Transverse colon (tissue), 4 donors: ENCODE results near the gene DUOXA1. TPM values are rescaled to one million over a fixed set of nuclear protein-coding genes. Genes with fewer than 3 reads are reported as not detected.

ENCODE experiments used
- DNase-seq: peaks from one replicate; pipeline ENCODE4 v3.0.0-alpha.2; 2019
- H3K27ac ChIP-seq, 4 donors: fragments of 200-600 bp; sonication (generic); 2 replicates each; pipeline ENCODE4 v1.5.1; 2016 to 2018; ENCODE audit warnings: inconsistent platforms in 4 of 4
- H3K27me3 ChIP-seq: fragments of 200-600 bp; sonication (generic); 2 replicates; pipeline ENCODE4 v1.5.1; 2017; ENCODE audit warnings: inconsistent platforms
- H3K36me3 ChIP-seq, 4 donors: fragments of 200-600 bp; sonication (generic); 2 replicates each; pipeline ENCODE4 v1.5.1; 2017 to 2019; ENCODE audit warnings: inconsistent platforms in 4 of 4
- H3K4me1 ChIP-seq, 4 donors: fragments of 200-600 bp; sonication (generic); 2 replicates each; pipeline ENCODE4 v1.5.1; 2017 to 2020; ENCODE audit warnings: inconsistent platforms in 4 of 4
- H3K4me3 ChIP-seq, 4 donors: fragments of 200-600 bp; sonication (generic); 1 replicate in 1 of 4; 2 replicates in 3 of 4; pipeline versions ENCODE4 v1.5.1 to v1.6.1; 2017 to 2019; ENCODE audit warnings: inconsistent platforms in 4 of 4
- H3K9me3 ChIP-seq, 2 donors: fragments of 200-600 bp; sonication (generic); 2 replicates each; pipeline ENCODE4 v1.5.1; 2017 to 2019; ENCODE audit warnings: inconsistent platforms in 2 of 2
- CTCF ChIP-seq, 5 experiments: fragments of 200-600 bp in 3 of 5; fragments of 450-650 bp in 2 of 5; sonication (generic) in 3 of 5; IDR thresholded peaks; 1 replicate in 2 of 5; 2 replicates in 3 of 5; pipeline ENCODE4 v1.5.1; 2016 to 2017; ENCODE audit warnings: antibody characterized with exemption in 5 of 5, inconsistent platforms in 3 of 5, mild to moderate bottlenecking in 2 of 5, moderate library complexity in 1 of 5
- EP300 ChIP-seq: sonication (generic); formaldehyde crosslinking; IDR thresholded peaks from one replicate; pipeline ENCODE4 v1.6.1; 2017; ENCODE audit warnings: antibody characterized with exemption, low read depth
- POLR2A ChIP-seq: fragments of 450-650 bp; IDR thresholded peaks from one replicate; pipeline ENCODE4 v1.6.1; 2016; ENCODE audit warnings: antibody characterized with exemption, mild to moderate bottlenecking, moderate library complexity
- POLR2AphosphoS5 ChIP-seq, 3 donors: sonication (generic); formaldehyde crosslinking; IDR thresholded peaks; one replicate each; pipeline ENCODE4 v1.6.1; 2016; ENCODE audit warnings: antibody characterized with exemption in 3 of 3
- WGBS, 2 donors: methylation state at CpG; one replicate each; pipeline ENCODE4 v1.1.5; 2018; ENCODE audit warnings: low coverage in 1 of 2; 5-methylcytosine and 5-hydroxymethylcytosine counted together
- in situ Hi-C, 4 donors: fragments of 200-750 bp; cut with MboI; loops; one replicate each; pipeline versions ENCODE4 v1.15.0 to v1.15.1; 2017; ENCODE audit warnings: low sequenced_read_pairs in 3 of 4, low pct_ligation_motif_present in 1 of 4, low pct_unique_long_range_greater_than_20kb in 1 of 4
- intact Hi-C: fragments of 100-400 bp; cut with DNase I; formaldehyde crosslinking; loops from one replicate; pipeline ENCODE4 v1.15.1; 2023; ENCODE audit warnings: low total_unique reads
- total RNA-seq, 4 donors: library from RNA; depleted of rRNA; stranded (reverse); fragments of >200 nt; gene quantifications; one replicate each; pipeline ENCODE4 v1.1.0, GENCODE V29; 2016

DUOXA1 gene
- total RNA-seq, 4 donors from 2014 or later, result 1.4 TPM; not detected in 3

DNA sequence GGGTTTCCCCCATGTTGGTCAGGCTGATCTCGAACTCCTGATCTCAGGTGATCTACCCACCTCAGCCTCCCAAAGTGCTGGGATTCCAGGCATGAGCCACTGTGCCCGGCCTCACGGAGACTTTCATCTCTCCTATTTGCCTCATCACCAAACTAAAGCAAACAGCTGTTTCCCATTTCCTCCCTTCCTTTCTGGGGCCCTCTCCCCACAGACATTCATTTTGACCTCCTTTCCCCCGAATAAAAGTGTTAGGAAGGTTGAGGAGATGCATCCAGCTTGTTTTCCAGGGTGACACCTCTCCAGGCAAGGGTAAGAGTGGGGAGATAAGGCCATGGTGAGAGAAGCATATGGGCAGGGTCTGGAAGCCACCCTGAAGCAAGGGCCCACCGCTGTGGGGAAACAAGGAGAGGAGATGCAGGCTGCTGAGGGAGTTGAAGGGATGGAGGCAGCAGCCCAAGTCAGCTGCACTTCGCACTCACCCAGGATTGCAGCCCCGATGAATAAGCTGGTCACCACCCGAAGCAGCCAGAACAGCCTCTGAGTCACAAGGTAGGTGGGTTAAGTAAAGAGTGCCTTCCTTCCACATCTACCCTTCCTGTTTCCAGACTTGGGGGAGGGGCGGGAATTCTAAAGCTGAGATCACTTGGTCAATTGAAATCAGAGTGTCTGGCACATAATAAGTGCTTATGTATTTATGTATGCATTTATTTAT lies 7.8 kb downstream of the DUOXA1 start:
- peaks cover 3 to 11% (median 5%) of the 10 kb centered on the region in 4 donors for H3K4me1 ChIP-seq
- WGBS, 2 donors, result 70 to 71% methylated on average over 1 to 9 of the region's 9 CpGs
- TF ChIP-seq POLR2AphosphoS5 (IDR thresholded peaks at IDR 0.05) (no peak), EP300 (no peak), POLR2A (no peak), CTCF (IDR thresholded peaks at IDR 0.05) (no peak)
- H3K9me3 ChIP-seq, result no peaks in the 10 kb centered on the region
- DNase-seq, result no peak
- no peak overlapping the region for H3K4me3 ChIP-seq
- intact Hi-C loops (no loop called here), in situ Hi-C loops (loop anchor here in 1 of 4 donors (25.0 kb wide), 1 partner anchor 160 kb away; the partner anchor contains the start of gene TERB2)
- no peaks in the 10 kb centered on the region for H3K36me3 ChIP-seq
- H3K27ac ChIP-seq, result no peak overlapping the region
- H3K27me3 ChIP-seq, result peaks cover 76% of the 10 kb centered on the region

- intact Hi-C loops, result no loop called here
- in situ Hi-C loops, result loop anchor here in 1 of 4 donors (25.0 kb wide), 1 partner anchor 159 kb away; the partner anchor contains the start of gene TERB2
Observed at GRCh38 chr15:45121020-45121419, 8.7 kb downstream of the DUOXA1 start.

DNA sequence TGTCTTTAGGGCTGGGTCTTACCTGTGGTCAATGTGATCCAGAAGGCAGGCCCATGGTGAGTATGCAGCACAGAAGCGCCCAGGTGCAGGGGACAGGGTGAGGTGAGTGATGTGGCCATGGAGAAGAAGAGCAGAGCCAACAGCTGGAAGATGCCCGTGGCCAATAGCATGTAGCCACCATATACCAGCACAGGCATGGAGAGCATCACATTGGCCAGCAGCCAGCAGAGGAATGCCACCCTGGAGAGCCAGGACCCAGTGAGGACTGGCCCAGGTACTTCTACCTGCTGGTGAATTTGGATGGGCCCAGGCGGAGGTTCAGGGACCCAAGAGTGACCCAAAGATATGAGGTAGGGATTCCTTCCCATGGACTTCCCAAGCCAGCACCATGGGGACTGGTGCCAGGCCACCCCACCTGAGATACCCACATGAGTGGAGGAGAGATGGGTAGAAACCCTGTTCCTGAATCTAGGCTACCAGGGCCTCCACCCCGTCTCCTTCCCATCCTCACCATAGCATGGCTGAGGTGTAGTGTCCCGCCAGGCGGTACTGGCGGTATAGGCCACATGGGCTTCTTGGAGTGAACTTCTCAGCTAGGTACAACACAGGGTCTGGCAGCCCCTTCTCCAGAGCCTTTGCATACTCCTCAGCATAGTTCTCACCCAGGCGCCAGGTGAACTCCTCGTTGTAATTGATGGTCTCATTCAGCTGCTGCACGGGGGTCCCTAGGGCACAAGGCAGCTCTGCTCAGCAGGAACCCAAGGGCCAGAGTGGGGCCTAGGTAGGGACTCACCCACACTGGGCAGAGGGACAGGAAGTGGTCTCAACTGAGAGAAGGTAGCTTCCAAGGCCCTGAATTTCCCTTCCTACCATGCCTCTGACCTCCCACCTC lies 9.4 kb downstream of the DUOXA1 start:
- in situ Hi-C loops (loop anchor here in 1 of 4 donors (25.0 kb wide), 1 partner anchor 158 kb away; the partner anchor contains the start of gene TERB2), intact Hi-C loops (no loop called here)
- Histone ChIP-seq H3K27ac (no peak overlapping the region), H3K36me3 (no peaks in the 10 kb centered on the region), H3K27me3 (peaks cover 76% of the 10 kb centered on the region), H3K9me3 (no peaks in the 10 kb centered on the region), H3K4me3 (no peak overlapping the region), H3K4me1 (peaks cover 7 to 18% (median 9%) of the 10 kb centered on the region in 4 donors)
- TF ChIP-seq CTCF (IDR thresholded peaks at IDR 0.05) (no peak), POLR2AphosphoS5 (IDR thresholded peaks at IDR 0.05) (no peak), EP300 (no peak), POLR2A (no peak)
- 94% methylated on average over 10 of the region's 10 CpGs; no CpG with 5 or more reads in 1 of the 2 donors for WGBS, 2 donors
- DNase-seq, result no peak

More at GRCh38 chr15:45121020-45121419, 8.7 kb downstream of the DUOXA1 start:
- no peaks in the 10 kb centered on the region for H3K9me3 ChIP-seq
- no peak overlapping the region for H3K27ac ChIP-seq
- 55% methylated on average over 3 of the region's 3 CpGs; no CpG with 5 or more reads in 1 of the 2 donors for WGBS, 2 donors
- TF ChIP-seq POLR2A (no peak), POLR2AphosphoS5 (IDR thresholded peaks at IDR 0.05) (no peak), EP300 (no peak), CTCF (IDR thresholded peaks at IDR 0.05) (no peak)
- H3K4me1 ChIP-seq, result peaks cover 7 to 18% (median 9%) of the 10 kb centered on the region in 4 donors
- H3K4me3 ChIP-seq, result no peak overlapping the region
- peaks cover 76% of the 10 kb centered on the region for H3K27me3 ChIP-seq
- no peaks in the 10 kb centered on the region for H3K36me3 ChIP-seq
- no peak for DNase-seq

GRCh38 chr15:45118996-45119395 lies 10.7 kb downstream of the DUOXA1 start:
- DNase-seq, result no peak
- H3K27me3 ChIP-seq, result peaks cover 77% of the 10 kb centered on the region

More at GRCh38 chr15:45118996-45119395, 10.7 kb downstream of the DUOXA1 start:
- Histone ChIP-seq H3K9me3 (no peaks in the 10 kb centered on the region), H3K4me3 (no peak overlapping the region), H3K36me3 (no peaks in the 10 kb centered on the region), H3K4me1 (peaks cover 10 to 24% (median 13%) of the 10 kb centered on the region in 4 donors), H3K27ac (no peak overlapping the region)
- 75% methylated on average over 5 of the region's 5 CpGs; no CpG with 5 or more reads in 1 of the 2 donors for WGBS, 2 donors
- intact Hi-C loops, result loop anchor here (2.0 kb wide), 1 partner anchor 60 kb away; no protein-coding TSS in a partner anchor
- TF ChIP-seq CTCF (IDR thresholded peaks at IDR 0.05), result no peak
- in situ Hi-C loops, result loop anchor here in 1 of 4 donors (25.0 kb wide), 1 partner anchor 157 kb away; the partner anchor contains the start of gene TERB2
